T-helper 2 cell (primary cell): ENCODE results near the gene TMEM255A.
"Not testable (repeated sequence)": the region's sequence is repeated elsewhere in the genome, so short reads cannot be mapped to it uniquely, and the experiment has no call there.

ENCODE experiments used
- DNase-seq, 5 experiments: peaks; one replicate each; pipeline versions ENCODE4 v3.0.0 to v3.0.0-alpha.2; 2012 to 2022
- total RNA-seq, 2 donors: gene quantifications; one replicate each; lab custom pipeline; 2026; lab: John Stamatoyannopoulos, UW

The TMEM255A gene
- 0 reads per million in 2 donors for total RNA-seq

DNA sequence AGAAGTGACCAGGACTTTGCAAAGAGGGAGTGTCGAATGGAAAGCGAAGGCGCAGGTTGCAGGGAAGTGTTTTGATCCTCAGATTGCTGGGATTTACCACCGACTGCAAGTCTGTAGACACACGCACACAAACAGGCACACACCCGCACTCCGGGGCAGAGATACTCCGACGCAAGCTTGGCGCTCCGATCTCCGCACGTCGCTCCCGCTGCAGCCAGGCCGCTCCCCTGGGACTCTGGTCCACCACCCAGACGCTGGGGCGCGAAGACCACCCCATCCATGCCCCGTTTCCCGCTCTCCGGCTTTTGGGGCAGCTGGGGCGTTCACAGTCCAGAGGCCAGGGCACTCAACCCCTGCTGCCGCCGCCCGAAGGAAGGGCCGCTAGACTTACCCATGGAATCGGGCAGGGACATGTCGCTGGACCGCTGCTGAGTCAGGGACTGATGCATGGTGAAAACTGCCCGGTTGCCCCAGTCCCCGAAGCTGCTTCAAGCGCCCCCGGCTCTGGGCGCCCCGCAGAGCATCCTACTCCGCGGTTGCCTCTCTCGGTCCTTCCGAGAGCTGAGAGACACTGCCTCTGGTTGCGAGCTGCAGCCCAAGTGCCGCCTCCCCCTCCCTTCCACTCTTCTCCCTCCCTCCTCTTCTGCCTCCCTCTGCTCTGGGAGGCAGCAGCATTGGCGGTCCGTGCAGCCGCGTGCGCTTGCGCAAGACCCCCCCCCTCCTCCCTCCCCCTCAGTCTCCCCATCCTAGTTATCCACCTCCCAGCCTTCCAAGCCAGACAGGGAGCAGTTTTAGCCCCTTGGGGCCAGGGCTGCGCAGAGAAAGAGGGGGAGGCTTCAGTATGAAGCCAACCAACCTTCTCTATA lies at the start of gene TMEM255A:
Gene TMEM255A, minus strand, starts transcription at position 601 of the 866 bp plus-strand sequence. Its CDS starts 152 bp downstream, at position 449.
- DNase-seq = peak in 1 of 5 experiments; percentile 18

DNA sequence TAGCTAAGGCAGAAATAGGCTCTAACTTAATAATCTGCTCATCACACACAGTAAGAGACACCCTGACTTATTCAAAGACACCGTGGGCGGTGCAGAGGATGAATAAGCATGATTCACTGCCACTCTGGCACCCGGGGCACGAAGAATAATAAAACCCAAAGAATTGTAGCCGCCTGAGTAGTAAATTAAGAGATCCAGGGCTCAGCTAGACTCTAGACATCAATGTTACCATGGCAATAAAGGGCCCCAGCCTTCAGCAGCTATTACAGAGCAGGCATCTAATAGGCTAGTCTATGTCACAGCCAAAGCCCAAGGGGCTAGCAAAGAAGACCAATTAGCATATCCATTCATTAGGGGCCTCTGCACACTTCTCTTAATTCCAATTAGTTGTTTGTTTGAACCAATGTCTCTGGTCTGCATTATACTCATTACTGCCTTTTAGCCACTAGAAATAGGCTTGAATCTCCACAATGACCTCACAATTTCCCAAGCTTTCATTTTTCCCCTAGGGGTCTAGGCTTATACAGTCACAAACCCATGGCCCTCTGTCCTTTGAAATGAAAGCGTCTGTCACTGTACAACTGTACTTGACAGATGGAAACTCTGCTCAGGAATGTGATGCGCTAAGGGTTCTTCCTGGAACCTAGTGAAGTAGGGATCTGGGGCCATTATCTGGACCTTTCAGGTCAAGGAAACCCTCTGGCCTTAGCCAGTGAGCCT lies 47.6 kb upstream of the TMEM255A start:
- no peak for DNase-seq

DNA sequence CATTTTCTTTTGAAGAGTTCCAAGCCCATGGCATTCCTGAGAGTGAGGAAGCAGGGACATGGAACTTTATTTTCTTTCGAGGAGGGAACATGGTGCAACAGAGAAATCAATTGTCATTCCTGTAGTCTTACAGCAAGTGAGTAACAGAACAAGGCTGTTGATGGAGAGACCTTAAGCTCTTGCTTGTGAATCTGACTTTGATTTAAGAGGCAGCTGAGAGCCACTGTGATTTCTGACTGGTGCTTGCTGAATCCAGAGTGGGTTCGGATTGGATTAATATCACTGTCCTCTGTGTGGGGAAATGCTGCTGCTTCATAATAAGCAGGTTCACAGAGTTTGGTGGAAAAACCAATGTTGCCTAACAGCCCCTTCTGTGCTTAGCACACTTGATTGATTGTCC lies 45.9 kb upstream of the TMEM255A start:
- DNase-seq = no peak

DNA sequence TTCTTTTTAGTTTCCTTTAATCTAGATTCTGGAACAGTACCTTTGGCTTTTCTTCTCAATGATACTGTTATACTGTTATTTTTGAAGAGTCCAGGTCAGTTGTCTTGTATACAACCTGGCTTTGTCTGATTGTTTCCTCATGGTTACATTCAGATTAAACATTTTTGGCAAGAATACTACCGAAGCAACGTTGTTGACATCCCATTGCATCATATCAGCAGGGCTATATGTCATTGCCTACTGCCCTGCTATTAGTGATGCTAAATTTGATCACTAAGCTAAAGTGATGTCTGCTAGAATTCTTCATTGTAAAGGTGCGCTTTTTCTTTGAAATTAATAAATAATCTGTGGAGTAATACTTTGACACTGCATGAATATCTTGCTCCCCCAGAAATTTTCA lies 44.8 kb upstream of the TMEM255A start:
- DNase-seq = no peak

DNA sequence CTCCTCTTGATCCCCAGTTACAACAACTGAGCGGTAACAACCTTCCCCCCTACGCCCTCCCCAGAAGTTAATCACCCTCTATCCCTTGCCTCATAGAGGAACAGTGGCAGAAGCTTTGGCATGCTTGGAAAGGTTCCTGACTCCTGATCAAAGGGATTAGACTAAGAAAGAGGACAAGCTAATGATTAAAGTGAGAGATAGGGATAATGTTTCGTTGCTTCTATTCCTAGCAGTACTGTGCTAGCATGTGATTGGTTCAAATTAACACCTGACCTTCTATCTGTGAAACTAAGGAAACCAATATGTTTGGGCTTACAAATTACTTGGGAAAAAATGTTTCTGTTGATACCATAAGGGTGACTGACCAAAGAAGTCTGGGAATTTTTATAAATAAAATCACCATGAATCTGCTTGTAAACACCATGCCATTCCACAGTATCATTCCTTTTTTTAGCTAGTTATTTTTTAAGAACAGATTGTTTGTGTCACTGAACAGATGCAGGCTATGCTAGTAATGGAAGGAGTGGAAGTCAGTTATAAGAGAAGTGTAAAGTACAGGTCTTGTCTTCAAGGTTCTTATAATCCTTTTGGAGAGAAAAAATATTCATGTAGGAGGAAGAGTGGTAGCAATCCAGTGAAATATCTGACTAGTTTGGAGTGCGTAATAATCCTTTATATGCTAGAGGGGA lies 39.3 kb upstream of the TMEM255A start:
- DNase-seq = no peak

DNA sequence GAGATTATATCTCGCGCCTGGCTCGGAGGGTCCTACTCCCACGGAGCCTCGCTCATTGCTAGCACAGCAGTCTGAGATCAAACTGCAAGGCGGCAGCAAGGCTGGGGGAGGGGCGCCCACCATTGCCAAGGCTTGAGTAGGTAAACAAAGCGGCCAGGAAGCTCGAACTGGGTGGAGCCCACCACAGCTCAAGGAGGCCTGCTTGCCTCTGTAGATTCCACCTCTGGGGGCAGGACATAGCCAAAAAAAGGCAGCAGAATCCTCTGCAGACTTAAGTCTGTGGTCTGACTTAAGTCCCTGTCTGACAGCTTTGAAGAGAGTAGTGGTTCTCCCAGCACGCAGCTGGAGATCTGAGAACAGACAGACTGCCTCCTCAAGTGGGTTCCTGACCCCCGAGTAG lies 33.3 kb upstream of the TMEM255A start:
- not testable (repeated sequence) for DNase-seq

DNA sequence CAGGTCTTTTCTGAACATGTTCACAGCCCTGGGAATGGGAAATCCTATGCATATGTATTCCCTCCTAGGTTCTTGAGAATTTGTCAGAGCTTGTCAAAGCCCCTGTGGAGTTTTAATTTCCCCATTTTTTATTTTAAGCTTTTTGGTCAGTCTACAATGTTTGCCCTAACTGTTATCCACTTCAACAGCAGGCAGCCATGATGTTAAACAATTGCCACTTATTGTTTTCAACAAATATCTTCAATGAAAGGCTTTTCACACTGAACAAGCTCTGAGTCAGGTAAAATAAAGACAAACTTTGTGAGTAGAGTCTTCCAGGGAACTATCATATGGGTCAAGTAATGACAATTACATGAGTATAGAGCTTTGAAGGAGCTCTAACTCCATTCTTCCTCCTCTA lies 25.6 kb upstream of the TMEM255A start:
- no peak for DNase-seq

DNA sequence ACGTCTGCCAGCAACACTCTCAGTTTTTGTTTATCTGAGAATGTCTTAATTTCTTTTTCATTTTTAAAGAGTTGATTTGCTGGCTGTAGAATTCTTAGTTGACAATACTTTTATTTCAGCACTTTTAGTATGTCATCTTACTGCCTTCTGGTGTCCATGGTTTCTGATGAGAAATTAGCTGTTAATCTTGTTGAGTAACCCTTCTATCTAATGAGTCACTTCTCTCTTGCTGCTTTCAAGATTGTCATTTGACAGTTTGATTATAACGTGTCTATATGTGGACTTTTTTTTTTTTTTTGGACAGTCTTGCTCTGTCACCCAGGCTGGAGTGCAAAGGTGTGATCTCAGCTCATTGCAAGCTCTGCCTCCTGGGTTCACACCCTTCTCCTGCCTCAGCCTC lies 24.0 kb upstream of the TMEM255A start:
- no peak for DNase-seq

DNA sequence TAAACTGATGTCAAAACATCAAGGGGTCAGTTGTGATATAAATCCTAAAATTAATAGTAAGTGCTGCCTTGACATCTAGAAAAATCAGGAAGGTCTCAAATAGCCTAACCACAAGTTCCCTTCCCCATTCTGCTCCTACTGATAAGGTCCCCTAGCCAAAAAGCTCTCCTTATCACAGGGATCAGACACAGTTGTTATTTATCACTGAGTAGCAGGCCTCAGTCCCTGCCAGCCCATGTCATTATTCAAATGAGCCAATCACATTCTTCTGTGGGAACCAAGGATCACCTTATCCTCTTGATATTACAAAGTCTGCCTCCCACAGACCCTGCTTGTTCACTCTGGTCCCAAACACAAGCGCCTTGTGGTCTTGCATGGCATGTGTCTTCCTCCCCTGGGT lies 23.3 kb upstream of the TMEM255A start:
- DNase-seq = no peak

DNA sequence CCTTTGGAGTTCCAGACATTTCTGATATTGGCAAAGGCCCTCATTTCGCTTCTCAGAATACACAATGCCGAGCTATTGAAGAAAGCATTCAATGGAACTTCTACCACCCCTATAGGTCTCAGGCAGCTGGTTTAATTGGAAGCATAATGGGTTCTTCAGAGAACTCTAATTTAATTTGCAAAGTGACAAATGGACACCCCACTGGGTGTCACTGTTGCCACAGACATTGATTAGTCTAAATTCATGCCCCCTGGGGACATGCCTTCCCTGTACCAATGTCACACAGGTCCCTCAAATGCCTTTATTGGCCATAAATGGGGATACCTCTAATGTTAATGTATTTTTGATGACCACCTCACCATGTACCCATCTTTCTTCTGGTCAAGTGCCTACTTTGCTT lies 22.9 kb upstream of the TMEM255A start:
- no peak for DNase-seq

DNA sequence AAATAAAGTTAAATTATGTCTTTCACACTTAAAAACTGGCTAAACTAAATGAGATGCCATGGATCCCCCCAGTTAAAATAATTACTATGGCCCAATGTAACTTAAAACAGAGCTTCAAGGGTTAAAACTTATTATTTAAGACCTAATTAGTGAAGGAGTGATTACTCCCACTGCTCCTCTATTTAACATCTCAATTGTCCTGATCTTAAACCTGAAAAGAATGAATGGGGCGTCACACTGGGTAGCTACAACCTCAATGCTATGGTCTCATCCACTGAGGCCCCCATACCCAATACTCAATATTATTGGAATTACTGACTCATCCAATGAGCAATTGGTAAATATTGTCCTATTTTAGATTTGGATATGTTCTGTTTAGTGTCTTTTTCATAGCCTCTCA lies 21.1 kb upstream of the TMEM255A start:
- DNase-seq = no peak

DNA sequence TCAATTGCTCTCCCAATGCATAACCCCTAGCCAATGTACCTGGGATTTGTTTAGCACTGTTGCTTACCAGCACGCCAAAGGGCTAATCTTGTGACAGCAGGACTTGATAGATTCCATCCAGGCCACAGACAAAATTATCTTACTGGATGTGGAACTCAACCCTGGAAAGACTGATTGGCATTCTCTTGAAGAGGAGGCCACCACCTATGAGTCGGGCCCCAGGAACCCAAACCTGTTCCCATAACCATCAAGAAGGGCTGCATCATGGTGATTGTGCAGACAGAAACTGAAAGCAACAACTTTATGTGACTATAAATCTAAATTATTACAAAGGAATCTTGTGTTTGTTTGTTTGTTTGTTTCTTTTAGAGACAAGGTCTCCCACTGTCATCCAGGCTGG lies 19.9 kb upstream of the TMEM255A start:
- DNase-seq = no peak

DNA sequence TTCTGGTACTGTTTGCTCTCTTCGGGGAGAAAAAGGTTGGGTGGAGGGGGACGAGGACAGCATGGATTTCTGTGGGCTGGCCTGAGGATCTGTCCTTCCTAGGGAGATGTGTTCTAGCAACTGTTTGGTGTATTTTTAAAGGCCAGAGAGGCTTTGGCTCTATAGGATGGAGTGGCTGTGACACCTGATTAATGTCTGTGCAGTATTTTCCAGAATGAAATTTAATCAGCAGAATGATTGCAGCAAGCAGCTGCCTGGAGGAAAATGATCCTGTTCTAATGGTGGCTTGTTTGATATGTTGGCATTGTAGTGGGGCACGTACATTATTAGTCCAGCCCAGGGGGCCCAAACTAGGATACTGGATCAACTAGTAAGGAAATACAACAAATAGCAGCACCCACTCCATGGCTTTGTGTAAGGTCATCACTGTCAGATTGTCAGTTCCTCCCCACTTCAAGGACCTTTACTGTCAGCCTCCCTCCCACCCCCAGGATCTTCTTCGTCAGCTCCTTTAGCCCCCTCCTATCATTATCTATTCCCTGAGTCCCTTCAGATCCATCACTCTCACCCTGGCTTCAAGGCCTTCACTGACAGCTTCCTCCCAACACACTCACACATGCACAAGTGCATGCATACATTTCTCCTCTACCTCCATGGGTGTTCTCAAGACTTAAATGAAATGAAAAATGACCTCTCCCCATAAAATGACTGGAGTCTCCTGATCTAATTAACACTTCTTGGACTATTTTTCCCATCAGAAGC lies 10.4 kb upstream of the TMEM255A start:
- no peak for DNase-seq

DNA sequence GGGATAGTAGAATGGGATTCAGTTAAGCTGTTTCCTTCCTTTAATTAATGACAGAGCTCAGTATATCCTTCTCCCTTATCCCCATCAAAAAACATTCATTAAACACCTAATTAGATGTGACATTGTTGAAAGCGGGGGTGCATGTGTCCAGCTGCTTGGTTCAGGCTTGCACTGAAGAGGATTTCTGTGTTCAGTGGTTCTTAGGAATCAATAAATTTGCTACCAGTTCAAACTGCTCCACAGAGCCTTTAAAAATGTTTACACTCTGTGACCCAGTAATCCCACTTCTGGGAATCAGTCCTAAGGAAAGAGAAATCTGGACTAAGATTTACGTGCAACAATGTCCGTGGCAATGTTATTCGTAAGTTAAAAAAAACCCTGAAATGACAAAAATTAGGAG lies 7.2 kb upstream of the TMEM255A start:
- no peak for DNase-seq

DNA sequence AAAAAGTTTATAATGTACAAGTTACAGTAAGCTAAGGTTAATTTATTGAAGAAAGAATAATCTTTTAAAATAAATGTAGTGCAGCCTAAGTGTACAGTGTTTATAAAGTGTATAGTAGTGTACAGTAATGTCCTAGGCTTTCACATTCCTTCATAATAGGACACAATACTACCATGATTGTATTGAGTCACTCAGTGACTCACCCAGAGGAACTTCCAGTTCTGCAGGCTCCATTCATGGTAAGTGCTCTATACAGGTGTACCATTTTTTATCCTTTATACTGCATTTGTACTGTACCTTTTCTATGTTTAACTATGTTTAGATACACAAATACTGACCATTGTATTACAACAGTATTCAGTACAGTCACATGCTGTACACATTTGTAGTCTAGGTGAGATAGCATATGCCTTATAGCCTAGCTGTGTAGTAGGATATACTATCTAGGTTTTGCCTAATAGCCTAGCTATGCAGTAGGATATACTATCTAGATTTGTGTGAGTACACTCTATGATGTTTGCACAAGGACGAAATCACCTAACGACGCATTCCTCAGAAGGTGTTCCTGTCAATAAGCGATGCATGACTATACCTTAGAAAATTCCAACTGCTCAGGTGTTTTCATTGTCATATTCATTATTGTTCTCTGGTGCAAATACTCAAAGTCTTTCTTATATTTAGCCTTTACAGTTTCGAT lies 5.5 kb upstream of the TMEM255A start:
- DNase-seq = no peak

DNA sequence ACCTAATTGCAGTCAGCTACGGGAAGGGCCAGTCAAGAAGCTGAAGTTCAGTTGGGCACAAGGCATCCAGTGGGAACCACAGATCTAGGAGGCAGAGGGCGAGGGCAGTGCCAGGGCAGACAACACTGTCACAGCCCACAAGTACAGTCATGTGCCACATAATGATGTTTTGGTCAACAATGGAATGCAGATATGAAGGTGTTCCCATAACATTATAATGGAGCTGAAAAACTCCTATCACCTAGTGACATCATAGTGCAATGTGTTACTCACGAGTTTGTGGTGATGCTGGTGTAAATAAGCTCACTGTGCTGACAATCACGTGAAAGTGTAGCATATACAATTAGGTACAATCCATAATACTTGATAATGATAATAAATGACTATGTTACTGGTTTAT lies 4.5 kb upstream of the TMEM255A start:
- DNase-seq = no peak

DNA sequence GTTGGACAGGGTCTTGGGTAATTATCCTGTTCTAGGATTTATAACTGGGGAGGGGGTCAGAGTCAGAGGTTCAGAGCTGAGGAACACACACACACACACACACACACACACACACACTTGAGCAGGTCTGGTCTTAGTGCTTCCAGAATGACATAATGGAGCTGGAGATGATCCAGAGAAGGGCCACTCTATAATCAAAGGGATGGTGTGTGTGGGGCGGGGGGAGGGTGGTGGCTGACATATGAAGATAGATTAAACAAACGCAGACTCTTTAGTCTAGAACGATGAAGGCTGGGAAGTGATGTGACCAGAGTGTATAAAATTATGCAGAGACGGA lies 434 bp upstream of the TMEM255A start:
- DNase-seq = no peak

DNA sequence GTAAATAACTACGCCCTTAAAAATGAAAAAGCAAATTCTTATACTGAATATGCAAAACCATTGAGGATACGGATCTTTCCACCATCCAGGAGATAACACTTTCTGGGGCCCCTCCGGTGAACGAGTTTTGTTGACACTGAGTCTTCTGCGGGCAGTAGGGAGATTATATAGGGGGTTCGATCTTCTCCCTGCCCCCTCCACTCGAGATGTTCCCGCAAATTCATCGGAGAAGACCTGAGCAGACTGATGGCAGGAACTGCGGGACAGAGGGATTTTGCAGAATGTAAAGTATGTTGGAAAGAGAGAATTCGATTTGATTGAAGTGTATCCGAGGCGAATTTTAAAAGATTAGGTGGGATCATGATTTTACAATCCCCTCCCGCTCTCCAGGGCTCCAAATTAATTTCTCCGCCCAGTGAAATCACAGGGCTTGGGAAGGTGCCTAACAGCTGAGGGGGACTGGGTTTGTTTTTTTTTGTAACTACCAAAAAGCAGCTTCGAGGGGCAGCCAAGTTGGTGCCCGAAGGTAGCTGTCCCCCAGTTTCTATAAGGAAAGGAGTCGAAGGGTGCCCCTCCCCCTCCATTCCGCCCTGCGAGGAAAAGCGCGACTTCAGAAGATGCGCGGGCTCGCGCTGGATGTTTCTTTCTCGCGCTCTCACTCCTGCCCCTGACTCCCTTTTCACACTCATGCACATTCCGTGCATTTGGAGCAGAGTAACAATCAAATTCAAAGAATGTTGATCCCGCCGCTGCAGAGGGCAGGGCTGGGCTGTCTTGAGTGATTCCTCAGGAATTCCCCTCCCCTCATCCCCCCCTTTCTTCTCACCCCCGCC lies 1.2 kb downstream of the TMEM255A start:
- DNase-seq = peak in 1 of 5 experiments; percentile 22

DNA sequence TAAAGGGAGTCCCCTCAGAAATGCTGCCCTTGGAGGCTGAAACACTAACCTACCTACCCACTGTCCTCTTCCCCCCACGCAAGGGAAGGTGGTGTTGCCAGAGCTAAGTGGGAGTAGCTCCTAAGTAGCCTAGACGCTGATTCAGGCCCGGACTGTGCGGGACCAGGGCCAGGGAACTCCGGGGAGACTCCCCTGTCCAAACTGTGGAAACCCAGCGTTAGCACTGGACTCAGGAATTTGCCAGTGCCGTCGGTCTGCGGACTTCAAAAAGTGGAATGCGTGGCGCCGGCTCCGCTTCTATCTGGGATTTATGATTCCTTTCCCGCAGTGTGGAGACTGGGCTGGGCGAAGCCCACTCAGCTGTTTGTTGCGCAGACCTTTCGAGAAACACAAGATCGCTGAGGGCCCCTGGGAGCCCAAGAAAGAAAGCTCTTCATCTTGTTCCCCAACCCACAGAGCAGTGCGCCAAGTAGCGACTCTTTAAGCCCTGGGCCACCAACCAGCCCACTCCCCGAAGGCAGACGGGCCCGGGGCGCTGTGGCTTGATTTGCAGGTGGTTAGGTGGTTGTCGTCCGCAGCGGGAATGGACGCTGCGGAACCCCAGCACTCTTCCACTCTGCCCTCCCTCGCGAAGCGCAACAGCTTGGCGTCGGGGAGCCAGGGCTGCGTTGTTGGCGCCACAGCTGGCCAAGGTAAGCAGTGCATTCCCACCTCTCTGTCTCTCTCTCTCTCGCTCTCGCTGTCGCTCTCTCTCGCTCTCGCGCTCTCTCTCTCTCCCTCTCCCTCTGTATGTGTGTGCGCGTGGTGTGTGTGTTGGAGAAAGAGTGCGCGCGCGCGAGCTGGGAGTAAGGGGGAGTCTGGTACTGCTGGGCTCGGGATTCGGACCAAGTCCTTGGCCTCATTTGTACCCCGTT lies 2.0 kb downstream of the TMEM255A start:
- peak; percentile 22 to 90 (median 54) for DNase-seq

DNA sequence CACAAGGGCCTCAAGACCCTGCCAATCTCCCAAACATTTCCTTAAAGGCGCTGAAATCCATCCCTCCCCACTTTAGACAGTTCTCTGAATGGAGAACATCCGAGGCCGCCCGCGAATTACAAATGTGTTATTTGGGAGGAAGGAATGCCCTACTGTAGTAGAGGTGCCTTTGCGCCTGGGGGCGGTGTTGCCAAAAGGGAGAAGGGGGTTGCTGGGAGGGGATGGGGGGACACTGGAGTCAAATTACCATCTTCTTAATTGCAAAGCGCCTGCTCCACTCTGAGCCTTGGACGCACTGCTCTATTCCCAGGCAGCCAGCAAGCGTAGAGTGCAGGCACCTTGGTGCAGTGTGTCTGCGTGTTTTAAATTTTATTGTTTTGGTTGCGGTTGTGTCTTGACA lies 2.7 kb downstream of the TMEM255A start:
- no peak for DNase-seq
